OCI-LY3 (cell line): ENCODE measurements around the gene MAP2K6.

Experiments used
- EZH2phosphoT487 ChIP-seq: fragments of 200-600 bp; shearing (Covaris generic); IDR thresholded peaks from 2 replicates; pipeline ENCODE4 v1.6.1; 2018; ENCODE audit warnings: antibody characterized with exemption, mixed run types, low read depth
- TF ChIP-seq, protein P1 (sequence below): fragments of 200-600, 300-600 bp; sonication (generic); IDR thresholded peaks from 2 replicates; pipeline ENCODE4 v1.5.1; 2014; ENCODE audit warnings: antibody characterized with exemption, low read length, low read depth

DNA sequence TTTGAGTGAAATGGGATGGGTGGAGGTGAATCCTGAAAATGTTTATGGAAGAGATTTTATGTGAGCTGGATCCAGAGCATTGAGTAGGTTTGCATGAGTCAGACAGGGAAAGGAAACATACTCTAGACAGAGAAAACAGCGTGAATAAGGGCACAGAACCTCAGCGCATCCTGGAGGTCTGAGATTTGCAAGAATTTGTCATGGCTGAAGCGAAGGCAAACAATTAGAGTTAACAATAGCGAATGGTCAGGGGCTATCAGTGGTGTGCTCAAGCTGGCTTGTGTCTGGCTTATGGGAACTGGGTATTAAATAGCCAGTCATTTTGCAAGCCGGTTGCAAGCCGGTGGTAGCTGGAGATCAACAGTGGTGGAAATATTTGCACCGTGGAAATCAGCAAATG, 36.4 kb downstream of the MAP2K6 start:
- TF ChIP-seq, protein P1, sequence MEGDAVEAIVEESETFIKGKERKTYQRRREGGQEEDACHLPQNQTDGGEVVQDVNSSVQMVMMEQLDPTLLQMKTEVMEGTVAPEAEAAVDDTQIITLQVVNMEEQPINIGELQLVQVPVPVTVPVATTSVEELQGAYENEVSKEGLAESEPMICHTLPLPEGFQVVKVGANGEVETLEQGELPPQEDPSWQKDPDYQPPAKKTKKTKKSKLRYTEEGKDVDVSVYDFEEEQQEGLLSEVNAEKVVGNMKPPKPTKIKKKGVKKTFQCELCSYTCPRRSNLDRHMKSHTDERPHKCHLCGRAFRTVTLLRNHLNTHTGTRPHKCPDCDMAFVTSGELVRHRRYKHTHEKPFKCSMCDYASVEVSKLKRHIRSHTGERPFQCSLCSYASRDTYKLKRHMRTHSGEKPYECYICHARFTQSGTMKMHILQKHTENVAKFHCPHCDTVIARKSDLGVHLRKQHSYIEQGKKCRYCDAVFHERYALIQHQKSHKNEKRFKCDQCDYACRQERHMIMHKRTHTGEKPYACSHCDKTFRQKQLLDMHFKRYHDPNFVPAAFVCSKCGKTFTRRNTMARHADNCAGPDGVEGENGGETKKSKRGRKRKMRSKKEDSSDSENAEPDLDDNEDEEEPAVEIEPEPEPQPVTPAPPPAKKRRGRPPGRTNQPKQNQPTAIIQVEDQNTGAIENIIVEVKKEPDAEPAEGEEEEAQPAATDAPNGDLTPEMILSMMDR: no peak
- no peak for TF ChIP-seq EZH2phosphoT487
